PC-9 (cell line): Measurements from ENCODE around the gene GMFB. TPM values are rescaled to one million over a fixed set of nuclear protein-coding genes. Genes with fewer than 3 reads are reported as not detected.

Source experiments
- BruUV-seq: library from RNA; stranded (reverse); fragments of 400-500 nt; replicated peaks from 2 replicates; lab custom pipeline; 2021; lab: Mats Ljungman, UMichigan
- CTCF ChIA-PET: fragments of 300-600 bp; sonication (Branson Sonifier 250); formaldehyde crosslinking; loops from one replicate; lab custom pipeline; 2022; ENCODE audit warnings: antibody characterized with exemption; lab: Charles Lee
- POLR2A ChIA-PET: fragments of 300-600 bp; sonication (Branson Sonifier 250); formaldehyde crosslinking; loops from one replicate; lab custom pipeline; 2022; ENCODE audit warnings: antibody characterized with exemption; ENCODE audit not compliant: unreplicated experiment; lab: Charles Lee
- DNase-seq, 2 experiments: peaks; one replicate each; pipeline versions ENCODE4 v3.0.0 to v3.0.0-alpha.2; 2015 to 2022; ENCODE audit warnings: mixed read lengths in 1 of 2
- H2AFZ ChIP-seq: fragments of 200-600 bp; sonication (generic); 2 replicates; pipeline ENCODE4 v1.8.1; 2017; ENCODE audit warnings: antibody characterized with exemption
- H3F3A ChIP-seq: fragments of 200-600 bp; sonication (generic); 2 replicates; pipeline ENCODE4 v1.8.1; 2017; ENCODE audit warnings: antibody characterized with exemption, mild to moderate bottlenecking, low read depth; ENCODE audit not compliant: insufficient read depth
- H3K27ac ChIP-seq: fragments of 200-600 bp; sonication (generic); 2 replicates; pipeline ENCODE4 v1.6.1; 2016; ENCODE audit warnings: mixed run types
- H3K27me3 ChIP-seq: fragments of 200-600 bp; sonication (generic); 2 replicates; pipeline ENCODE4 v1.6.1; 2016; ENCODE audit warnings: low read depth, mixed run types; ENCODE audit not compliant: insufficient read depth
- H3K36me3 ChIP-seq: fragments of 200-600 bp; sonication (generic); 2 replicates; pipeline ENCODE4 v1.6.1; 2016; ENCODE audit warnings: low read depth, mixed run types
- H3K4me1 ChIP-seq: fragments of 200-600 bp; sonication (generic); replicated peaks from 2 replicates; pipeline ENCODE4 v1.6.1; 2016; ENCODE audit warnings: mixed run types; ENCODE audit not compliant: insufficient read depth
- H3K4me2 ChIP-seq: fragments of 200-600 bp; sonication (generic); 2 replicates; pipeline ENCODE4 v1.6.1; 2017; ENCODE audit warnings: mixed run types
- H3K4me3 ChIP-seq: fragments of 200-600 bp; sonication (generic); 2 replicates; pipeline ENCODE4 v1.6.1; 2016; ENCODE audit warnings: mixed run types
- H3K79me2 ChIP-seq: fragments of 200-600 bp; sonication (generic); 2 replicates; pipeline ENCODE4 v1.6.1; 2017; ENCODE audit warnings: low read depth, mixed run types
- H3K9me2 ChIP-seq: fragments of 200-600 bp; sonication (generic); 2 replicates; pipeline ENCODE4 v1.8.1; 2017; ENCODE audit warnings: mild to moderate bottlenecking; ENCODE audit not compliant: insufficient read depth
- H3K9me3 ChIP-seq: fragments of 200-600 bp; sonication (generic); 2 replicates; pipeline ENCODE4 v1.8.1; 2016; ENCODE audit warnings: low read depth; ENCODE audit not compliant: insufficient read depth
- H4K20me1 ChIP-seq: fragments of 200-600 bp; sonication (generic); 2 replicates; pipeline ENCODE4 v1.8.1; 2017; ENCODE audit not compliant: insufficient read depth
- EZH2 ChIP-seq: fragments of 200-600 bp; sonication (generic); IDR thresholded peaks from 2 replicates; pipeline ENCODE4 v1.8.0; 2017; ENCODE audit warnings: antibody characterized with exemption, low read depth
- intact Hi-C: fragments of 100-400 bp; cut with micrococcal nuclease; formaldehyde crosslinking; loops from one replicate; pipeline ENCODE4 v1.10.0; 2022; ENCODE audit not compliant: unreplicated experiment
- total RNA-seq: library from RNA; stranded (reverse); gene quantifications from 2 replicates; pipeline ENCODE4 v1.2.3, GENCODE V29; 2021
- TF ChIP-seq, protein P1 (sequence below): fragments of 200-600 bp; sonication (generic); conservative IDR thresholded peaks from 2 replicates; pipeline ENCODE4 v1.6.1; 2017; ENCODE audit warnings: mixed run types, antibody characterized with exemption, mild to moderate bottlenecking, moderate library complexity

Gene GMFB
- total RNA-seq, 1 experiment from 2014 or later = 35.5 TPM

DNA sequence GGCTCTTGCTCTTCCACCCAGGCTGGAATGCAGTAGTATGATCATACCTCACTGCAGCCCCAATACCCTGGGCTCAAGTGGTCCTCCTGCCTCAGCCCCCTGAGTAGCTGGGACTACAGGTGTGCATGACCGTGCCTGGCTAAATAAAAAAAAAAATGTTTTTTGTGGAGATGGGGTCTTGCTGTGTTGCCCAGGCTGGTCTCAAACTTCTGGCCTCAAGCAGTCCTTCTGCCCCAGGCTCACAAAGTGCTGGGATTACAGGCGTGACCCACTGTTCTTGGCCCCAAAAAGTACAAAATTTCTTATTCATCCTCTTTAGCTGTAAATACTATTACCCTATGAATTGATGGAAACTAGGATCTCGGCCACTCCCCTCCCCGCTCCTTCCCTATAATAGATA lies 35.6 kb upstream of the GMFB start:
- Histone ChIP-seq H3K4me3 (no peak overlapping the region), H3K36me3 (no peaks in the 10 kb centered on the region), H3K27me3 (no peaks in the 10 kb centered on the region), H4K20me1 (no peaks in the 10 kb centered on the region), H3K4me2 (no peak overlapping the region), H3K9me2 (no peaks in the 10 kb centered on the region), H3K27ac (no peak overlapping the region), H3K4me1 (no peaks in the 10 kb centered on the region), H2AFZ (no peak overlapping the region), H3F3A (no peaks in the 10 kb centered on the region), H3K79me2 (no peaks in the 10 kb centered on the region), H3K9me3 (no peaks in the 10 kb centered on the region)
- ChIA-PET POLR2A (no interaction called here), CTCF (no interaction called here)
- no peak for DNase-seq
- TF ChIP-seq EZH2 = no peak
- TF ChIP-seq, protein P1, sequence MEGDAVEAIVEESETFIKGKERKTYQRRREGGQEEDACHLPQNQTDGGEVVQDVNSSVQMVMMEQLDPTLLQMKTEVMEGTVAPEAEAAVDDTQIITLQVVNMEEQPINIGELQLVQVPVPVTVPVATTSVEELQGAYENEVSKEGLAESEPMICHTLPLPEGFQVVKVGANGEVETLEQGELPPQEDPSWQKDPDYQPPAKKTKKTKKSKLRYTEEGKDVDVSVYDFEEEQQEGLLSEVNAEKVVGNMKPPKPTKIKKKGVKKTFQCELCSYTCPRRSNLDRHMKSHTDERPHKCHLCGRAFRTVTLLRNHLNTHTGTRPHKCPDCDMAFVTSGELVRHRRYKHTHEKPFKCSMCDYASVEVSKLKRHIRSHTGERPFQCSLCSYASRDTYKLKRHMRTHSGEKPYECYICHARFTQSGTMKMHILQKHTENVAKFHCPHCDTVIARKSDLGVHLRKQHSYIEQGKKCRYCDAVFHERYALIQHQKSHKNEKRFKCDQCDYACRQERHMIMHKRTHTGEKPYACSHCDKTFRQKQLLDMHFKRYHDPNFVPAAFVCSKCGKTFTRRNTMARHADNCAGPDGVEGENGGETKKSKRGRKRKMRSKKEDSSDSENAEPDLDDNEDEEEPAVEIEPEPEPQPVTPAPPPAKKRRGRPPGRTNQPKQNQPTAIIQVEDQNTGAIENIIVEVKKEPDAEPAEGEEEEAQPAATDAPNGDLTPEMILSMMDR = no peak
- BruUV-seq = no TSS peak
- intact Hi-C loops = no loop called here

GRCh38 chr14:54516709-54517108 lies 27.9 kb upstream of the GMFB start:
- POLR2A ChIA-PET = interaction anchor here (0.6 kb wide), 1 partner anchor 24 kb away, joined by 3 read pairs; no protein-coding TSS in a partner anchor
- no peaks in the 10 kb centered on the region for H3K27me3 ChIP-seq
- H3K4me1 ChIP-seq = no peaks in the 10 kb centered on the region
- no peak overlapping the region for H3K27ac ChIP-seq
- no TSS peak for BruUV-seq
- H3K36me3 ChIP-seq = peaks cover 9% of the 10 kb centered on the region
- no peaks in the 10 kb centered on the region for H3F3A ChIP-seq
- H3K9me2 ChIP-seq = no peaks in the 10 kb centered on the region
- H3K9me3 ChIP-seq = peaks cover 15% of the 10 kb centered on the region; the same call in 1 of the 2 replicates
- H3K4me3 ChIP-seq = no peak overlapping the region
- CTCF ChIA-PET = no interaction called here
- intact Hi-C loops = no loop called here
- DNase-seq = no peak
- no peaks in the 10 kb centered on the region for H4K20me1 ChIP-seq
- H2AFZ ChIP-seq = no peak overlapping the region
- peaks cover 19% of the 10 kb centered on the region for H3K79me2 ChIP-seq
- no peak for TF ChIP-seq EZH2
- TF ChIP-seq, protein P1 = no peak
- no peak overlapping the region for H3K4me2 ChIP-seq

GRCh38 chr14:54515670-54516069 lies 26.9 kb upstream of the GMFB start:
- Histone ChIP-seq H3F3A (no peaks in the 10 kb centered on the region), H3K4me1 (peaks cover 6% of the 10 kb centered on the region), H3K27me3 (no peaks in the 10 kb centered on the region), H3K9me3 (peaks cover 15% of the 10 kb centered on the region; the same call in 1 of the 2 replicates), H3K9me2 (no peaks in the 10 kb centered on the region), H3K79me2 (peaks cover 30% of the 10 kb centered on the region), H2AFZ (no peak overlapping the region), H3K36me3 (peaks cover 9% of the 10 kb centered on the region), H4K20me1 (no peaks in the 10 kb centered on the region), H3K4me3 (no peak overlapping the region), H3K4me2 (no peak overlapping the region), H3K27ac (no peak overlapping the region)
- BruUV-seq = no TSS peak
- POLR2A ChIA-PET = no interaction called here
- DNase-seq = no peak
- CTCF ChIA-PET = no interaction called here
- intact Hi-C loops = no loop called here
- TF ChIP-seq EZH2 = no peak
- TF ChIP-seq, protein P1 = no peak
